ENCODE data around the gene ZNF41.

ZNF41 gene

GRCh38 chrX:47501226-47502074 is 18.4 kb upstream of the ZNF41 start:
- Histone ChIP-seq H4K20me1 (ENCODE audit: control insufficient read depth, insufficient read depth, low read depth, low read length) (no peaks in the 10 kb centered on the region), H3K79me2 (ENCODE audit: control insufficient read depth, low read length) (no peaks in the 10 kb centered on the region), H3K9me2 (replicated peaks; ENCODE audit: control insufficient read depth, low read length) (no peaks in the 10 kb centered on the region), H3K36me3 (ENCODE audit: control insufficient read depth, low read length) (no peaks in the 10 kb centered on the region), H3K27me3 (ENCODE audit: control insufficient read depth, low read length) (no peaks in the 10 kb centered on the region), H3K9me3 (ENCODE audit: control insufficient read depth, insufficient read depth, low read length) (no peaks in the 10 kb centered on the region), H3K4me1 (ENCODE audit: control insufficient read depth, low read length) (peaks cover 8% of the 10 kb centered on the region), H3K27ac (ENCODE audit: low read depth, low read length) (no peak overlapping the region), H3K4me3 (ENCODE audit: low read length) (no peak overlapping the region), H3F3A (ENCODE audit: control insufficient read depth, insufficient read depth) (no peaks in the 10 kb centered on the region), H3K4me2 (ENCODE audit: low read length) (no peak overlapping the region)
- TF ChIP-seq EZH2phosphoT487 (IDR thresholded peaks at IDR 0.05; ENCODE audit: borderline replicate concordance, low read length) (no peak), CTCF (IDR thresholded peaks at IDR 0.05; ENCODE audit: low read depth, low read length, poor library complexity, severe bottlenecking) (no peak)

- Histone ChIP-seq H3K36me3 (ENCODE audit: control insufficient read depth, low read length) (no peaks in the 10 kb centered on the region), H3K4me1 (ENCODE audit: control insufficient read depth, low read length) (peaks cover 8% of the 10 kb centered on the region), H3K9me2 (replicated peaks; ENCODE audit: control insufficient read depth, low read length) (no peaks in the 10 kb centered on the region), H3K27me3 (ENCODE audit: control insufficient read depth, low read length) (no peaks in the 10 kb centered on the region), H3K79me2 (ENCODE audit: control insufficient read depth, low read length) (no peaks in the 10 kb centered on the region), H3K4me3 (ENCODE audit: low read length) (no peak overlapping the region), H4K20me1 (ENCODE audit: control insufficient read depth, insufficient read depth, low read depth, low read length) (no peaks in the 10 kb centered on the region), H3F3A (ENCODE audit: control insufficient read depth, insufficient read depth) (no peaks in the 10 kb centered on the region), H3K27ac (ENCODE audit: low read depth, low read length) (no peak overlapping the region), H3K9me3 (ENCODE audit: control insufficient read depth, insufficient read depth, low read length) (no peaks in the 10 kb centered on the region), H3K4me2 (ENCODE audit: low read length) (no peak overlapping the region)
- TF ChIP-seq CTCF (IDR thresholded peaks at IDR 0.05; ENCODE audit: low read depth, low read length, poor library complexity, severe bottlenecking) (no peak), EZH2phosphoT487 (IDR thresholded peaks at IDR 0.05; ENCODE audit: borderline replicate concordance, low read length) (no peak)
Observed at GRCh38 chrX:47500554-47500953, 17.5 kb upstream of the ZNF41 start.

GRCh38 chrX:47499293-47499692 is 16.3 kb upstream of the ZNF41 start:
- Histone ChIP-seq H3K9me3 (ENCODE audit: control insufficient read depth, insufficient read depth, low read length) (no peaks in the 10 kb centered on the region), H3K27me3 (ENCODE audit: control insufficient read depth, low read length) (no peaks in the 10 kb centered on the region), H3K79me2 (ENCODE audit: control insufficient read depth, low read length) (no peaks in the 10 kb centered on the region), H3F3A (ENCODE audit: control insufficient read depth, insufficient read depth) (no peaks in the 10 kb centered on the region), H4K20me1 (ENCODE audit: control insufficient read depth, insufficient read depth, low read depth, low read length) (no peaks in the 10 kb centered on the region), H3K36me3 (ENCODE audit: control insufficient read depth, low read length) (no peaks in the 10 kb centered on the region), H3K9me2 (replicated peaks; ENCODE audit: control insufficient read depth, low read length) (no peaks in the 10 kb centered on the region), H3K4me1 (ENCODE audit: control insufficient read depth, low read length) (peaks cover 8% of the 10 kb centered on the region), H3K27ac (ENCODE audit: low read depth, low read length) (no peak overlapping the region), H3K4me2 (ENCODE audit: low read length) (no peak overlapping the region), H3K4me3 (ENCODE audit: low read length) (no peak overlapping the region)
- TF ChIP-seq EZH2phosphoT487 (IDR thresholded peaks at IDR 0.05; ENCODE audit: borderline replicate concordance, low read length): no peak
- TF ChIP-seq CTCF (IDR thresholded peaks at IDR 0.05; ENCODE audit: low read depth, low read length, poor library complexity, severe bottlenecking): no peak
